Liver (tissue), 9 donors: ENCODE results near the gene TJP3. TPM values are rescaled to one million over a fixed set of nuclear protein-coding genes. Genes with fewer than 3 reads are reported as not detected.

Experiments
- DNase-seq: peaks from one replicate; pipeline ENCODE4 v3.0.0-alpha.2; 2017; ENCODE audit warnings: low spot score
- H3K27ac ChIP-seq, 2 donors: one replicate each; pipeline ENCODE4 v1.7.0; 2013; ENCODE audit warnings: inconsistent platforms in 2 of 2, low read length in 2 of 2, control low read depth in 1 of 2, low read depth in 1 of 2, mild to moderate bottlenecking in 1 of 2
- H3K27me3 ChIP-seq, 4 donors: one replicate each; pipeline versions ENCODE4 v1.6.1 to v1.7.0; 2013; ENCODE audit warnings: low read length in 3 of 4, inconsistent platforms in 1 of 4, mild to moderate bottlenecking in 1 of 4, moderate library complexity in 1 of 4; ENCODE audit not compliant: control insufficient read depth in 4 of 4, insufficient read depth in 4 of 4
- H3K36me3 ChIP-seq, 4 donors: one replicate each; pipeline versions ENCODE4 v1.6.1 to v1.7.0; 2013; ENCODE audit warnings: low read length in 3 of 4, mild to moderate bottlenecking in 3 of 4, low read depth in 1 of 4, moderate library complexity in 1 of 4; ENCODE audit not compliant: control insufficient read depth in 4 of 4, insufficient read depth in 3 of 4
- H3K4me1 ChIP-seq, 4 donors: one replicate each; pipeline versions ENCODE4 v1.6.1 to v1.7.0; 2013; ENCODE audit warnings: low read length in 3 of 4, mild to moderate bottlenecking in 3 of 4, moderate library complexity in 1 of 4; ENCODE audit not compliant: control insufficient read depth in 4 of 4, insufficient read depth in 4 of 4
- H3K4me3 ChIP-seq, 3 donors: one replicate each; pipeline versions ENCODE4 v1.6.1 to v1.7.0; 2013; ENCODE audit warnings: low read length in 3 of 3, control low read depth in 1 of 3, low read depth in 1 of 3, mild to moderate bottlenecking in 1 of 3
- H3K9ac ChIP-seq, 2 donors: one replicate each; pipeline ENCODE4 v1.7.0; 2013; ENCODE audit warnings: low read length in 2 of 2, mild to moderate bottlenecking in 2 of 2, moderate library complexity in 2 of 2, control low read depth in 1 of 2, low read depth in 1 of 2
- H3K9me3 ChIP-seq, 4 donors: one replicate each; pipeline versions ENCODE4 v1.6.1 to v1.7.0; 2013; ENCODE audit warnings: low read length in 3 of 4; ENCODE audit not compliant: control insufficient read depth in 4 of 4
- EGR1 ChIP-seq, 2 donors: IDR thresholded peaks; 2 replicates each; pipeline ENCODE4 v1.6.1; 2016 to 2018; ENCODE audit warnings: antibody characterized with exemption in 2 of 2, low read depth in 2 of 2
- FOXA1 ChIP-seq: IDR thresholded peaks from 2 replicates; pipeline ENCODE4 v1.6.1; 2016; ENCODE audit warnings: antibody characterized with exemption
- FOXA2 ChIP-seq: IDR thresholded peaks from 2 replicates; pipeline ENCODE4 v1.6.1; 2016; ENCODE audit warnings: antibody characterized with exemption
- GABPA ChIP-seq, 2 donors: IDR thresholded peaks in 1 of 2; conservative IDR thresholded peaks in 1 of 2; 2 replicates each; pipeline ENCODE4 v1.6.1; 2016; ENCODE audit warnings: antibody characterized with exemption in 2 of 2, mild to moderate bottlenecking in 1 of 2, moderate library complexity in 1 of 2
- HNF4A ChIP-seq, 2 donors: conservative IDR thresholded peaks; 2 replicates each; pipeline ENCODE4 v1.6.1; 2016; ENCODE audit warnings: antibody characterized with exemption in 2 of 2, mild to moderate bottlenecking in 2 of 2
- HNF4G ChIP-seq: IDR thresholded peaks from 2 replicates; pipeline ENCODE4 v1.6.1; 2016; ENCODE audit warnings: antibody characterized with exemption
- JUND ChIP-seq, 2 donors: IDR thresholded peaks; 2 replicates each; pipeline ENCODE4 v1.6.1; 2016; ENCODE audit warnings: antibody characterized with exemption in 2 of 2
- NR2F2 ChIP-seq: IDR thresholded peaks from 2 replicates; pipeline ENCODE4 v1.6.1; 2016; ENCODE audit warnings: antibody characterized with exemption
- RAD21 ChIP-seq, 2 donors: IDR thresholded peaks; 2 replicates each; pipeline ENCODE4 v1.6.1; 2016; ENCODE audit warnings: antibody characterized with exemption in 2 of 2, mild to moderate bottlenecking in 2 of 2
- RXRA ChIP-seq, 2 donors: IDR thresholded peaks; 2 replicates each; pipeline ENCODE4 v1.6.1; 2017 to 2018; ENCODE audit warnings: antibody characterized with exemption in 2 of 2, mild to moderate bottlenecking in 1 of 2
- SP1 ChIP-seq: IDR thresholded peaks from 2 replicates; pipeline ENCODE4 v1.6.1; 2018; ENCODE audit warnings: antibody characterized with exemption, mild to moderate bottlenecking
- TAF1 ChIP-seq: conservative IDR thresholded peaks from 2 replicates; pipeline ENCODE4 v1.6.1; 2016; ENCODE audit warnings: antibody characterized with exemption, mild to moderate bottlenecking
- YY1 ChIP-seq: IDR thresholded peaks from 2 replicates; pipeline ENCODE4 v1.6.1; 2016; ENCODE audit warnings: antibody characterized with exemption, mild to moderate bottlenecking
- WGBS: extraction: QIAGEN DNeasy Blood & Tissue Kit; methylation state at CpG from one replicate; pipeline ENCODE4 v1.1.7; 2013; 5-methylcytosine and 5-hydroxymethylcytosine counted together
- polyA plus RNA-seq, 2 donors: library from polyadenylated mRNA; stranded (reverse) in 1 of 2; unstranded in 1 of 2; fragments of 200-250 nt in 1 of 2; fragments of >200 nt in 1 of 2; fragmentation: Nextera tagmentation in 1 of 2; extraction: Ambion mirVana in 1 of 2; gene quantifications; one replicate each; pipeline versions ENCODE4 v1.2.1 to v1.2.3, GENCODE V29; 2013 to 2015
- total RNA-seq, 2 donors: library from RNA; depleted of rRNA; stranded (reverse); fragments of >200 nt; gene quantifications; one replicate each; pipeline ENCODE4 v1.2.3, GENCODE V29; 2014
- TF ChIP-seq, protein P1 (sequence below): IDR thresholded peaks from 2 replicates; pipeline ENCODE4 v1.6.1; 2016; ENCODE audit warnings: antibody characterized with exemption
- TF ChIP-seq, protein P2 (sequence below): fragments of 150-350 bp; IDR thresholded peaks from 2 replicates; pipeline ENCODE4 v1.5.1; 2017; ENCODE audit warnings: improper control_type of control experiment, low read depth, low read length; ENCODE audit not compliant: missing input control
- TF ChIP-seq, protein P3 (sequence below): IDR thresholded peaks from 2 replicates; pipeline ENCODE4 v1.6.1; 2016; ENCODE audit warnings: antibody characterized with exemption
- TF ChIP-seq, protein P4 (sequence below): IDR thresholded peaks from 2 replicates; pipeline ENCODE4 v1.6.1; 2016; ENCODE audit warnings: antibody characterized with exemption, mild to moderate bottlenecking
- TF ChIP-seq, protein P5 (sequence below): IDR thresholded peaks from 2 replicates; pipeline ENCODE4 v1.6.1; 2016; ENCODE audit warnings: antibody characterized with exemption
- donor health status: healthy.
- donor health status: healthy.
- donor health status: healthy.
- donor health status: healthy.
- donor health status: healthy.

TJP3 gene
- total and polyA plus RNA-seq, 4 donors = 6.0 to 9.8 (median 6.7) TPM

DNA sequence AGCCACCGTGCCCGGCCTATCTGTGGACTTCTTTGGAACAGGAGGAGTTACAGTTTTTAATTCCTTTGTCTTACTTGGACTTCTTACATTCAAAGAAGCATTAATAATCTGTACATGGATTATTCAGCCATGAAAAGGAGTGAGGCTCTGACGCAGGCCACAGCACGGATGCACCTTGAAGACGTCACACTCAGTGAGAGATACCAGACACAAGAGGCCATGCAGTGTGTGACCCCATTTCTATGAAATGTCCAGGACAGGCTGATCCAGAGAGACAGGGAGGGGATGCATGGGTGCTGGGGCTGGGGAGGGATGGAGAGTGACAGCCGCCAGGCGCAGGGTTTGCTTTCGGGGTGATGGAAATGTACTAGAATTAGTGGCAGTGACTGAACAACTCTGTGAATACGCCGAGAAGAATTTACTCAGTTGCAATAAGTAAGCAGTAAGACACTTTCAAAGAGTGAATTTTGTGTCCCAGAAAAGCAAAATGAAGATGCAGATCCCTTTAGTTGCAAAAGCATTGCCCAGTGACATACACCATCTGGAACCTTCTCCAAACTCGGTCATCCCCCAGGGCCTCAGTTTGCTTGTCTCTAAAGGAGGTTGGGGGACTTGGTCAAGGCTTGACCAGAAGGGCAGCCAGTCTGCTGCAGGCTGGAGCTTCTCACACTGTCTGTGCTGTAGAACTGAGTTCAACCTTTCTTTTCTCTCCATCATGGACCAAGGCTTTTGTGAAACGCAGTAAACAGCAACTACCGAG is 33.2 kb upstream of the TJP3 start:
- H3K4me1 ChIP-seq = no peaks in the 10 kb centered on the region
- 94% methylated on average over 13 of the region's 13 CpGs for whole genome bisulfite sequencing

More for the DNA sequence above, 33.2 kb upstream of the TJP3 start:
- Histone ChIP-seq H3K4me3 (no peak overlapping the region), H3K9ac (no peak overlapping the region), H3K27ac (no peak overlapping the region), H3K27me3 (no peaks in the 10 kb centered on the region), H3K36me3 (peaks cover 0 to 2% (median 2%) of the 10 kb centered on the region in 4 donors), H3K9me3 (no peaks in the 10 kb centered on the region)
- no peak for DNase-seq
- no peak for TF ChIP-seq RAD21 (IDR thresholded peaks at IDR 0.05)
- no peak for TF ChIP-seq JUND (IDR thresholded peaks at IDR 0.05)
- TF ChIP-seq, protein P1, sequence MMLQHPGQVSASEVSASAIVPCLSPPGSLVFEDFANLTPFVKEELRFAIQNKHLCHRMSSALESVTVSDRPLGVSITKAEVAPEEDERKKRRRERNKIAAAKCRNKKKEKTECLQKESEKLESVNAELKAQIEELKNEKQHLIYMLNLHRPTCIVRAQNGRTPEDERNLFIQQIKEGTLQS = no peak
- TF ChIP-seq, protein P2, sequence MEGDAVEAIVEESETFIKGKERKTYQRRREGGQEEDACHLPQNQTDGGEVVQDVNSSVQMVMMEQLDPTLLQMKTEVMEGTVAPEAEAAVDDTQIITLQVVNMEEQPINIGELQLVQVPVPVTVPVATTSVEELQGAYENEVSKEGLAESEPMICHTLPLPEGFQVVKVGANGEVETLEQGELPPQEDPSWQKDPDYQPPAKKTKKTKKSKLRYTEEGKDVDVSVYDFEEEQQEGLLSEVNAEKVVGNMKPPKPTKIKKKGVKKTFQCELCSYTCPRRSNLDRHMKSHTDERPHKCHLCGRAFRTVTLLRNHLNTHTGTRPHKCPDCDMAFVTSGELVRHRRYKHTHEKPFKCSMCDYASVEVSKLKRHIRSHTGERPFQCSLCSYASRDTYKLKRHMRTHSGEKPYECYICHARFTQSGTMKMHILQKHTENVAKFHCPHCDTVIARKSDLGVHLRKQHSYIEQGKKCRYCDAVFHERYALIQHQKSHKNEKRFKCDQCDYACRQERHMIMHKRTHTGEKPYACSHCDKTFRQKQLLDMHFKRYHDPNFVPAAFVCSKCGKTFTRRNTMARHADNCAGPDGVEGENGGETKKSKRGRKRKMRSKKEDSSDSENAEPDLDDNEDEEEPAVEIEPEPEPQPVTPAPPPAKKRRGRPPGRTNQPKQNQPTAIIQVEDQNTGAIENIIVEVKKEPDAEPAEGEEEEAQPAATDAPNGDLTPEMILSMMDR = no peak
- TF ChIP-seq YY1 = no peak
- TF ChIP-seq EGR1 (IDR thresholded peaks at IDR 0.05; ENCODE audit: low read depth in 2 of 2) = no peak
- TF ChIP-seq GABPA (IDR thresholded peaks at IDR 0.05 in 1 of 2, conservative IDR thresholded peaks at IDR 0.05 in 1 of 2) = no peak
- no peak for TF ChIP-seq RXRA (IDR thresholded peaks at IDR 0.05)
- no peak for TF ChIP-seq SP1
- no peak for TF ChIP-seq FOXA1
- TF ChIP-seq NR2F2 = no peak
- TF ChIP-seq, protein P3, sequence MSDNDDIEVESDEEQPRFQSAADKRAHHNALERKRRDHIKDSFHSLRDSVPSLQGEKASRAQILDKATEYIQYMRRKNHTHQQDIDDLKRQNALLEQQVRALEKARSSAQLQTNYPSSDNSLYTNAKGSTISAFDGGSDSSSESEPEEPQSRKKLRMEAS = no peak
- TF ChIP-seq, protein P4, sequence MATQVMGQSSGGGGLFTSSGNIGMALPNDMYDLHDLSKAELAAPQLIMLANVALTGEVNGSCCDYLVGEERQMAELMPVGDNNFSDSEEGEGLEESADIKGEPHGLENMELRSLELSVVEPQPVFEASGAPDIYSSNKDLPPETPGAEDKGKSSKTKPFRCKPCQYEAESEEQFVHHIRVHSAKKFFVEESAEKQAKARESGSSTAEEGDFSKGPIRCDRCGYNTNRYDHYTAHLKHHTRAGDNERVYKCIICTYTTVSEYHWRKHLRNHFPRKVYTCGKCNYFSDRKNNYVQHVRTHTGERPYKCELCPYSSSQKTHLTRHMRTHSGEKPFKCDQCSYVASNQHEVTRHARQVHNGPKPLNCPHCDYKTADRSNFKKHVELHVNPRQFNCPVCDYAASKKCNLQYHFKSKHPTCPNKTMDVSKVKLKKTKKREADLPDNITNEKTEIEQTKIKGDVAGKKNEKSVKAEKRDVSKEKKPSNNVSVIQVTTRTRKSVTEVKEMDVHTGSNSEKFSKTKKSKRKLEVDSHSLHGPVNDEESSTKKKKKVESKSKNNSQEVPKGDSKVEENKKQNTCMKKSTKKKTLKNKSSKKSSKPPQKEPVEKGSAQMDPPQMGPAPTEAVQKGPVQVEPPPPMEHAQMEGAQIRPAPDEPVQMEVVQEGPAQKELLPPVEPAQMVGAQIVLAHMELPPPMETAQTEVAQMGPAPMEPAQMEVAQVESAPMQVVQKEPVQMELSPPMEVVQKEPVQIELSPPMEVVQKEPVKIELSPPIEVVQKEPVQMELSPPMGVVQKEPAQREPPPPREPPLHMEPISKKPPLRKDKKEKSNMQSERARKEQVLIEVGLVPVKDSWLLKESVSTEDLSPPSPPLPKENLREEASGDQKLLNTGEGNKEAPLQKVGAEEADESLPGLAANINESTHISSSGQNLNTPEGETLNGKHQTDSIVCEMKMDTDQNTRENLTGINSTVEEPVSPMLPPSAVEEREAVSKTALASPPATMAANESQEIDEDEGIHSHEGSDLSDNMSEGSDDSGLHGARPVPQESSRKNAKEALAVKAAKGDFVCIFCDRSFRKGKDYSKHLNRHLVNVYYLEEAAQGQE = no peak
- no peak for TF ChIP-seq HNF4G
- TF ChIP-seq, protein P5, sequence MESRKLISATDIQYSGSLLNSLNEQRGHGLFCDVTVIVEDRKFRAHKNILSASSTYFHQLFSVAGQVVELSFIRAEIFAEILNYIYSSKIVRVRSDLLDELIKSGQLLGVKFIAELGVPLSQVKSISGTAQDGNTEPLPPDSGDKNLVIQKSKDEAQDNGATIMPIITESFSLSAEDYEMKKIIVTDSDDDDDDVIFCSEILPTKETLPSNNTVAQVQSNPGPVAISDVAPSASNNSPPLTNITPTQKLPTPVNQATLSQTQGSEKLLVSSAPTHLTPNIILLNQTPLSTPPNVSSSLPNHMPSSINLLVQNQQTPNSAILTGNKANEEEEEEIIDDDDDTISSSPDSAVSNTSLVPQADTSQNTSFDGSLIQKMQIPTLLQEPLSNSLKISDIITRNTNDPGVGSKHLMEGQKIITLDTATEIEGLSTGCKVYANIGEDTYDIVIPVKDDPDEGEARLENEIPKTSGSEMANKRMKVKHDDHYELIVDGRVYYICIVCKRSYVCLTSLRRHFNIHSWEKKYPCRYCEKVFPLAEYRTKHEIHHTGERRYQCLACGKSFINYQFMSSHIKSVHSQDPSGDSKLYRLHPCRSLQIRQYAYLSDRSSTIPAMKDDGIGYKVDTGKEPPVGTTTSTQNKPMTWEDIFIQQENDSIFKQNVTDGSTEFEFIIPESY = no peak
- TF ChIP-seq TAF1 = no peak
- TF ChIP-seq FOXA2 = no peak
- TF ChIP-seq HNF4A (conservative IDR thresholded peaks at IDR 0.05) = no peak
